H9 (cell line): ENCODE data around the gene ASCC3. TPM values are rescaled to one million over a fixed set of nuclear protein-coding genes. Genes with fewer than 3 reads are reported as not detected.

Source experiments
- DNase-seq: peaks from one replicate; pipeline ENCODE4 v3.0.0-alpha.2; 2017
- H2AFZ ChIP-seq: one replicate; pipeline ENCODE4 v1.6.1; 2013; ENCODE audit warnings: mild to moderate bottlenecking, low read length, control low read depth, moderate library complexity
- H2AK5ac ChIP-seq: 2 replicates; pipeline ENCODE4 v1.6.1; 2013; ENCODE audit warnings: low read length, control low read depth, mixed read lengths; ENCODE audit not compliant: insufficient read length
- H2BK120ac ChIP-seq: one replicate; pipeline ENCODE4 v1.6.1; 2013; ENCODE audit warnings: low read depth, mild to moderate bottlenecking, low read length, control low read depth, inconsistent platforms; ENCODE audit not compliant: poor library complexity, severe bottlenecking
- H2BK12ac ChIP-seq: 2 replicates; pipeline ENCODE4 v1.6.1; 2013; ENCODE audit warnings: low read length, control low read depth, mixed read lengths, low read depth; ENCODE audit not compliant: insufficient read length
- H2BK15ac ChIP-seq: 2 replicates; pipeline ENCODE4 v1.6.1; 2013; ENCODE audit warnings: low read depth, low read length, control low read depth
- H2BK20ac ChIP-seq: one replicate; pipeline ENCODE4 v1.6.1; 2013; ENCODE audit warnings: low read depth, mild to moderate bottlenecking, low read length, control low read depth, inconsistent platforms; ENCODE audit not compliant: poor library complexity, severe bottlenecking
- H2BK5ac ChIP-seq: 2 replicates; pipeline ENCODE4 v1.6.1; 2013; ENCODE audit warnings: low read length, control low read depth, mixed read lengths; ENCODE audit not compliant: insufficient read length
- H3K14ac ChIP-seq: 2 replicates; pipeline ENCODE4 v1.6.1; 2013; ENCODE audit warnings: low read length, control low read depth; ENCODE audit not compliant: insufficient read depth
- H3K18ac ChIP-seq: 2 replicates; pipeline ENCODE4 v1.6.1; 2013; ENCODE audit warnings: low read depth, mild to moderate bottlenecking, mixed read lengths, low read length, control low read depth; ENCODE audit not compliant: insufficient read length
- H3K23ac ChIP-seq: 2 replicates; pipeline ENCODE4 v1.6.1; 2013; ENCODE audit warnings: low read length, control low read depth, mixed read lengths, low read depth; ENCODE audit not compliant: insufficient read length
- H3K23me2 ChIP-seq: 2 replicates; pipeline ENCODE4 v1.6.1; 2013; ENCODE audit warnings: low read depth, mild to moderate bottlenecking, mixed read lengths, low read length, control low read depth; ENCODE audit not compliant: insufficient read length, poor library complexity, severe bottlenecking
- H3K27ac ChIP-seq: 2 replicates; pipeline ENCODE4 v1.5.1; 2013; ENCODE audit warnings: low read length, control low read depth, mixed read lengths, low read depth; ENCODE audit not compliant: insufficient read length
- H3K27me3 ChIP-seq: 2 replicates; pipeline ENCODE4 v1.6.1; 2013; ENCODE audit warnings: low read length, control low read depth, inconsistent platforms; ENCODE audit not compliant: insufficient read depth
- H3K4ac ChIP-seq: 2 replicates; pipeline ENCODE4 v1.6.1; 2013; ENCODE audit warnings: low read depth, mild to moderate bottlenecking, control low read depth, inconsistent platforms, low read length, moderate library complexity
- H3K4me1 ChIP-seq: 2 replicates; pipeline ENCODE4 v1.6.1; 2013; ENCODE audit warnings: low read length, control low read depth, inconsistent platforms; ENCODE audit not compliant: insufficient read depth
- H3K4me2 ChIP-seq: 2 replicates; pipeline ENCODE4 v1.6.1; 2013; ENCODE audit warnings: low read length, control low read depth, mixed read lengths; ENCODE audit not compliant: insufficient read length, insufficient read depth
- H3K56ac ChIP-seq: 2 replicates; pipeline ENCODE4 v1.6.1; 2013; ENCODE audit warnings: low read depth, mild to moderate bottlenecking, mixed read lengths, low read length, control low read depth; ENCODE audit not compliant: insufficient read length
- H3K79me1 ChIP-seq: 2 replicates; pipeline ENCODE4 v1.6.1; 2013; ENCODE audit warnings: low read depth, mild to moderate bottlenecking, moderate library complexity, low read length, control low read depth, inconsistent platforms; ENCODE audit not compliant: insufficient read depth, poor library complexity, severe bottlenecking
- H3K79me2 ChIP-seq: 2 replicates; pipeline ENCODE4 v1.6.1; 2013; ENCODE audit warnings: low read length, control low read depth, inconsistent platforms; ENCODE audit not compliant: insufficient read depth
- H3K9ac ChIP-seq: 2 replicates; pipeline ENCODE4 v1.6.1; 2013; ENCODE audit warnings: low read length, control low read depth, mixed read lengths; ENCODE audit not compliant: insufficient read length; ENCODE audit errors: extremely low read depth
- H3K9me3 ChIP-seq: one replicate; pipeline ENCODE4 v1.6.1; 2013; ENCODE audit warnings: low read depth, low read length, inconsistent platforms; ENCODE audit not compliant: control insufficient read depth
- H3T11ph ChIP-seq: one replicate; pipeline ENCODE4 v1.6.1; 2013; ENCODE audit warnings: mild to moderate bottlenecking, low read length, control low read depth, inconsistent platforms
- H4K20me1 ChIP-seq: one replicate; pipeline ENCODE4 v1.6.1; 2013; ENCODE audit not compliant: control insufficient read depth, insufficient read length, insufficient read depth
- H4K5ac ChIP-seq: 2 replicates; pipeline ENCODE4 v1.6.1; 2013; ENCODE audit warnings: low read depth, mild to moderate bottlenecking, mixed read lengths, low read length, control low read depth; ENCODE audit not compliant: insufficient read length
- H4K8ac ChIP-seq: replicated peaks from 2 replicates; pipeline ENCODE4 v1.6.1; 2013; ENCODE audit warnings: low read length, control low read depth, mixed read lengths, low read depth; ENCODE audit not compliant: insufficient read length
- H4K91ac ChIP-seq: 2 replicates; pipeline ENCODE4 v1.6.1; 2013; ENCODE audit warnings: low read depth, mild to moderate bottlenecking, moderate library complexity, mixed read lengths, low read length, control low read depth; ENCODE audit not compliant: insufficient read length
- H3K27ac Mint-ChIP-seq, 3 experiments: 2 replicates in 2 of 3; 3 replicates in 1 of 3; pipeline ENCODE4 v1.8.0; 2020 to 2021; ENCODE audit warnings: mixed read lengths in 3 of 3, mild to moderate bottlenecking in 1 of 3, moderate library complexity in 1 of 3
- H3K27me3 Mint-ChIP-seq: 2 replicates; pipeline ENCODE4 v1.8.0; 2021; ENCODE audit warnings: low read depth, mild to moderate bottlenecking, moderate library complexity, mixed read lengths
- H3K36me3 Mint-ChIP-seq, 3 experiments: 2 replicates in 2 of 3; 3 replicates in 1 of 3; pipeline ENCODE4 v1.8.0; 2020 to 2021; ENCODE audit warnings: low read depth in 3 of 3, mixed read lengths in 3 of 3; ENCODE audit not compliant: insufficient read depth in 1 of 3
- H3K4me1 Mint-ChIP-seq, 2 experiments: 2 replicates each; pipeline ENCODE4 v1.8.0; 2020; ENCODE audit warnings: mixed read lengths in 2 of 2
- H3K4me3 Mint-ChIP-seq, 2 experiments: 2 replicates in 1 of 2; 3 replicates in 1 of 2; pipeline ENCODE4 v1.8.0; 2020 to 2021; ENCODE audit warnings: mild to moderate bottlenecking in 2 of 2, mixed read lengths in 2 of 2, moderate library complexity in 1 of 2
- H3K9me3 Mint-ChIP-seq, 2 experiments: 2 replicates in 1 of 2; 3 replicates in 1 of 2; pipeline ENCODE4 v1.8.0; 2020; ENCODE audit warnings: mild to moderate bottlenecking in 2 of 2, mixed read lengths in 2 of 2, moderate library complexity in 1 of 2
- CTCF ChIP-seq: fragments of 200-600 bp; sonication (generic); conservative IDR thresholded peaks from 3 replicates; pipeline ENCODE4 v1.8.0; 2021; ENCODE audit warnings: antibody characterized with exemption, mild to moderate bottlenecking
- WGBS: extraction: QIAGEN DNeasy Blood & Tissue Kit; methylation state at CpG from one replicate; pipeline ENCODE4 v1.1.7; 2013; ENCODE audit warnings: missing lambda C conversion rate, low lambda C conversion rate, mixed read lengths; ENCODE audit not compliant: insufficient read length; ENCODE audit errors: extremely low coverage; 5-methylcytosine and 5-hydroxymethylcytosine counted together
- total RNA-seq: library from RNA; stranded (reverse); gene quantifications from 2 replicates; pipeline ENCODE4 v1.2.1, GENCODE V29; 2021

The ASCC3 gene
- total RNA-seq, 1 experiment from 2014 or later, result 63.8 TPM

DNA sequence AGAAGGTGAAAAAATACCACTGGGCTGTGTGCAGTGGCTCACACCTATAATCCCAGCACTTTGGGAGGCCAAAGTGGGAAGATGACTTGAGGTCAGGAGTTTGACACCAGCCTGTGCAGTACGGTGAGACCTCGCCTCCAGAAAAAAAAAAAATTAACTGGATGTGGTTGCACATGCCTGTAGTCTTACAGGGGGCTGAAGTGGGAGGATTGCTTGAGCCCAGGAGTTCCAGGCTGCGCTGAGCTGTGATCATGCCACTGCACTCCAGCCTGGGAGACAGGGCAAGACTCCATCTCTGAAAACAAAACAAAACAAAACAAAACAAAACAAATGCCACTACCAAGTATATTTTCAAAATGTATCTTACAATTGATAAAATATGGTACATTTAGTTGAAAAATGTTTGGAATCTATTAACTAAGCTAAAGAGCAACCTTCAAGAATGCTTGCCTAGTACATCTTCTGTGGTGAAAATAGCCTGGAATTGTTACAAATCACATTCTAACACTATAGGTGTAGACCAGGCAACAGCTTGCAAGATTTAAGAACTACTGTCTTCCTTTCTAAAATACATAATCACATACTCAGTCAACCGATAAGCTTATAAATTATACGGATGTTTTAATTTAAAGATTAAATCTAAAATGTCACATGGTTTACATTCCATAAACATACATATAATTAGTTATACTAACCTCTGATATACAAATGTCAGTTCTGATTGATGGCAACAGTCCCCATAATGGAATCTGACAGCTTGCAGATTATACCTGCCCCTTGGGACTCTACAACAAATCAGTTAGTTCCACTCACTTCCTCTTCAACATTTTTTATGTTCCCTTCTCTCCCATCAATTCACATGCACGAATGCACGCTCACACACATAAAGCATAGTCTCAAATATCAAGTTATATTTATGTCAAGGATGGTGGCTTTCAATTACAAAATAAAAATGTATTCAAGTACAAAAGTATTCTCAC, 150.8 kb downstream of the ASCC3 start:
- H4K20me1 ChIP-seq, result no peaks in the 10 kb centered on the region
- H3K56ac ChIP-seq, result no peak overlapping the region
- no peak overlapping the region for H2BK5ac ChIP-seq
- H3K18ac ChIP-seq, result no peak overlapping the region
- no peak overlapping the region for H3K4ac ChIP-seq
- no peak overlapping the region for H3K4me2 ChIP-seq
- no peak overlapping the region for H4K5ac ChIP-seq
- H2AK5ac ChIP-seq, result no peak overlapping the region
- no peak overlapping the region for H2BK120ac ChIP-seq
- H3T11ph ChIP-seq, result no peak overlapping the region
- Mint-ChIP-seq H3K4me1 (no peaks in the 10 kb centered on the region), H3K27ac (no peak overlapping the region; a peak in 1 of 7 replicates), H3K9me3 (no peaks in the 10 kb centered on the region), H3K4me3 (no peak overlapping the region), H3K36me3 (no peaks in the 10 kb centered on the region), H3K27me3 (no peaks in the 10 kb centered on the region)
- no peak overlapping the region for H4K8ac ChIP-seq
- no peaks in the 10 kb centered on the region for H3K79me1 ChIP-seq
- H2BK15ac ChIP-seq, result no peak overlapping the region
- H3K9ac ChIP-seq, result no peak overlapping the region
- TF ChIP-seq CTCF, result no peak
- H3K27me3 ChIP-seq, result no peaks in the 10 kb centered on the region
- no peaks in the 10 kb centered on the region for H3K9me3 ChIP-seq
- H3K4me1 ChIP-seq, result no peaks in the 10 kb centered on the region
- no peak overlapping the region for H2BK20ac ChIP-seq
- no peak overlapping the region for H3K14ac ChIP-seq
- no peaks in the 10 kb centered on the region for H3K23me2 ChIP-seq
- H3K79me2 ChIP-seq, result no peaks in the 10 kb centered on the region
- DNase-seq, result no peak
- no peak overlapping the region for H3K23ac ChIP-seq
- H3K27ac ChIP-seq, result no peak overlapping the region
- no peak overlapping the region for H4K91ac ChIP-seq
- no peak overlapping the region for H2BK12ac ChIP-seq
- no peak overlapping the region for H2AFZ ChIP-seq
- WGBS, result no CpG with 5 or more reads among the region's 7 CpGs
